B cell (primary cell): Measurements from ENCODE around the gene GTPBP3.

ENCODE experiments used
- EZH2 ChIP-seq: IDR thresholded peaks from 2 replicates; pipeline ENCODE4 v1.6.1; 2012; ENCODE audit warnings: borderline replicate concordance, low read depth, mild to moderate bottlenecking, moderate library complexity, low read length; ENCODE audit not compliant: insufficient read depth, poor library complexity, severe bottlenecking
- TF ChIP-seq, protein P1 (sequence below): fragments of 200-600 bp; IDR thresholded peaks from one replicate; pipeline ENCODE4 v1.8.0; 2022; ENCODE audit warnings: antibody characterized with exemption, mild to moderate bottlenecking

DNA sequence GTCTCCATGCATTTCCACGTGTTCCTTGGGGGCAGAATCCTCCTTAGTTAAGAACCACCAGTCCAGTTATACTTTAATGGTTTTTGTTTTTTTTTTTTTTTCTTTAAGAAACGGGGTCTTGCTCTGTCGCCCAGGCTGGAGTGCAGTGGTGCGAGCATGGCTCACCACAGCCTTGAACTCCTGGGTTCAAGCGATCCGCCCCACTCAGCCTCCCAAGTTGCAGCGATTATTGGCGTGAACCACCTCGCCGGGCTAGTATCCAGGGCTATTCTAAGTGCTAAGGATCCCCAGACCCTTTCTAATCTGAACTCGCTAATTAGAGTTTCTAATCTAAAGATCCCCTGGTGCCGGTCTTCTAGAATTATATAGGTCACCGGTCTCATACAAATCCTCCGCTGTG, 43.7 kb upstream of the GTPBP3 start:
- TF ChIP-seq, protein P1, sequence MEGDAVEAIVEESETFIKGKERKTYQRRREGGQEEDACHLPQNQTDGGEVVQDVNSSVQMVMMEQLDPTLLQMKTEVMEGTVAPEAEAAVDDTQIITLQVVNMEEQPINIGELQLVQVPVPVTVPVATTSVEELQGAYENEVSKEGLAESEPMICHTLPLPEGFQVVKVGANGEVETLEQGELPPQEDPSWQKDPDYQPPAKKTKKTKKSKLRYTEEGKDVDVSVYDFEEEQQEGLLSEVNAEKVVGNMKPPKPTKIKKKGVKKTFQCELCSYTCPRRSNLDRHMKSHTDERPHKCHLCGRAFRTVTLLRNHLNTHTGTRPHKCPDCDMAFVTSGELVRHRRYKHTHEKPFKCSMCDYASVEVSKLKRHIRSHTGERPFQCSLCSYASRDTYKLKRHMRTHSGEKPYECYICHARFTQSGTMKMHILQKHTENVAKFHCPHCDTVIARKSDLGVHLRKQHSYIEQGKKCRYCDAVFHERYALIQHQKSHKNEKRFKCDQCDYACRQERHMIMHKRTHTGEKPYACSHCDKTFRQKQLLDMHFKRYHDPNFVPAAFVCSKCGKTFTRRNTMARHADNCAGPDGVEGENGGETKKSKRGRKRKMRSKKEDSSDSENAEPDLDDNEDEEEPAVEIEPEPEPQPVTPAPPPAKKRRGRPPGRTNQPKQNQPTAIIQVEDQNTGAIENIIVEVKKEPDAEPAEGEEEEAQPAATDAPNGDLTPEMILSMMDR: no peak
- no peak for TF ChIP-seq EZH2
